Peyer's patch (tissue), 4 donors: ENCODE measurements around the gene PIK3R5.

ENCODE experiments used
- CTCF ChIP-seq, 6 experiments: fragments of 450-650 bp in 4 of 6; fragments of 200-600 bp in 2 of 6; sonication (generic) in 1 of 6; IDR thresholded peaks; one replicate each; pipeline ENCODE4 v1.5.1; 2017 to 2019; ENCODE audit warnings: antibody characterized with exemption in 6 of 6, mild to moderate bottlenecking in 3 of 6, moderate library complexity in 1 of 6
- POLR2A ChIP-seq, 2 donors: fragments of 450-650 bp; IDR thresholded peaks; one replicate each; pipeline ENCODE4 v1.5.1; 2017; ENCODE audit warnings: antibody characterized with exemption in 2 of 2, mild to moderate bottlenecking in 2 of 2, moderate library complexity in 2 of 2

- TF ChIP-seq POLR2A (IDR thresholded peaks at IDR 0.05), result no peak
- TF ChIP-seq CTCF (IDR thresholded peaks at IDR 0.05), result no peak
Measured at GRCh38 chr17:8898126-8898525, 67.4 kb downstream of the PIK3R5 start.
